GM23338 (cell line): Measurements from ENCODE around the gene CHAD. TPM values are rescaled to one million over a fixed set of nuclear protein-coding genes. Genes with fewer than 3 reads are reported as not detected.

Source experiments
- ATAC-seq: fragments of 200-7000 bp; cut with Tn5 transposase; 3 replicates; pipeline ENCODE4 v1.9.1; 2020
- DNase-seq: peaks from one replicate; pipeline ENCODE4 v3.0.0-alpha.2; 2015; ENCODE audit warnings: low spot score
- H2AFZ ChIP-seq: fragments of 200-600 bp; sonication (generic); 2 replicates; pipeline ENCODE4 v1.8.0; 2016; ENCODE audit warnings: antibody characterized with exemption, mild to moderate bottlenecking, moderate library complexity
- H3F3A ChIP-seq: fragments of 200-600 bp; sonication (generic); replicated peaks from 2 replicates; pipeline ENCODE4 v1.8.0; 2017; ENCODE audit warnings: antibody characterized with exemption, mixed run types, low read depth
- H3K27ac ChIP-seq: fragments of 200-600 bp; sonication (generic); 2 replicates; pipeline ENCODE4 v1.6.1; 2016; ENCODE audit warnings: low read depth
- H3K27me3 ChIP-seq: fragments of 200-600 bp; sonication (generic); 2 replicates; pipeline ENCODE4 v1.8.0; 2016; ENCODE audit warnings: mild to moderate bottlenecking, mixed run types, moderate library complexity; ENCODE audit not compliant: insufficient read depth
- H3K36me3 ChIP-seq: fragments of 200-600 bp; sonication (generic); 2 replicates; pipeline ENCODE4 v1.8.0; 2016; ENCODE audit warnings: mild to moderate bottlenecking; ENCODE audit not compliant: insufficient read depth
- H3K4me1 ChIP-seq: fragments of 200-600 bp; sonication (generic); 2 replicates; pipeline ENCODE4 v1.8.0; 2016; ENCODE audit warnings: mild to moderate bottlenecking, moderate library complexity; ENCODE audit not compliant: insufficient read depth
- H3K4me2 ChIP-seq: fragments of 200-600 bp; sonication (generic); 2 replicates; pipeline ENCODE4 v1.7.1; 2017; ENCODE audit warnings: mixed run types
- H3K4me3 ChIP-seq: fragments of 200-600 bp; sonication (generic); 2 replicates; pipeline ENCODE4 v1.6.1; 2016; ENCODE audit warnings: mixed run types
- H3K79me2 ChIP-seq: fragments of 200-600 bp; sonication (generic); replicated peaks from 2 replicates; pipeline ENCODE4 v1.8.0; 2017; ENCODE audit warnings: mild to moderate bottlenecking; ENCODE audit not compliant: insufficient read depth
- H3K9me2 ChIP-seq: fragments of 200-600 bp; sonication (generic); 2 replicates; pipeline ENCODE4 v1.8.0; 2017; ENCODE audit not compliant: insufficient read depth
- H4K20me1 ChIP-seq: fragments of 200-600 bp; sonication (generic); replicated peaks from 2 replicates; pipeline ENCODE4 v1.8.0; 2017; ENCODE audit warnings: mild to moderate bottlenecking; ENCODE audit not compliant: insufficient read depth
- H3K27ac Mint-ChIP-seq: 2 replicates; pipeline ENCODE4 v1.8.0; 2020; ENCODE audit warnings: inconsistent platforms, mild to moderate bottlenecking, moderate library complexity, mixed read lengths
- H3K27me3 Mint-ChIP-seq: 3 replicates; pipeline ENCODE4 v1.8.0; 2022; ENCODE audit warnings: low read depth, mild to moderate bottlenecking, moderate library complexity, mixed read lengths, inconsistent platforms; ENCODE audit not compliant: insufficient read depth, poor library complexity
- H3K36me3 Mint-ChIP-seq: 3 replicates; pipeline ENCODE4 v1.8.0; 2021; ENCODE audit warnings: low read depth, mild to moderate bottlenecking, inconsistent platforms, moderate library complexity, mixed read lengths
- H3K4me1 Mint-ChIP-seq: 3 replicates; pipeline ENCODE4 v1.8.0; 2020; ENCODE audit warnings: mild to moderate bottlenecking, inconsistent platforms, mixed read lengths
- H3K4me3 Mint-ChIP-seq: 3 replicates; pipeline ENCODE4 v1.8.0; 2021; ENCODE audit warnings: moderate library complexity, mild to moderate bottlenecking, inconsistent platforms, mixed read lengths
- H3K9me3 Mint-ChIP-seq: 3 replicates; pipeline ENCODE4 v1.8.0; 2020; ENCODE audit warnings: moderate library complexity, mild to moderate bottlenecking, inconsistent platforms, mixed read lengths
- CREB1 ChIP-seq: fragments of 250-450 bp; sonication (Bioruptor Pico); IDR thresholded peaks from 2 replicates; pipeline ENCODE4 v1.5.0; 2020; ENCODE audit warnings: low read depth, mild to moderate bottlenecking, moderate library complexity
- CTCF ChIP-seq, 2 experiments: fragments of 200-600 bp in 1 of 2; sonication (generic) in 1 of 2; conservative IDR thresholded peaks; 2 replicates each; pipeline versions ENCODE4 v1.5.1 to v1.6.1; 2016 to 2017; ENCODE audit warnings: antibody characterized with exemption in 2 of 2, low read depth in 2 of 2, mild to moderate bottlenecking in 2 of 2, moderate library complexity in 1 of 2
- EZH2 ChIP-seq: fragments of 200-600 bp; sonication (generic); IDR thresholded peaks from one replicate; pipeline ENCODE4 v1.8.0; 2017; ENCODE audit warnings: antibody characterized with exemption, mild to moderate bottlenecking, low read depth; ENCODE audit not compliant: unreplicated experiment
- EZH2phosphoT487 ChIP-seq: fragments of 200-600 bp; sonication (generic); IDR thresholded peaks from one replicate; pipeline ENCODE4 v1.8.1; 2018; ENCODE audit warnings: antibody characterized with exemption; ENCODE audit not compliant: unreplicated experiment
- JUNB ChIP-seq: IDR thresholded peaks from one replicate; pipeline ENCODE4 v1.6.1; 2016; ENCODE audit warnings: antibody characterized with exemption; ENCODE audit not compliant: unreplicated experiment
- NANOG ChIP-seq: IDR thresholded peaks from 2 replicates; pipeline ENCODE4 v1.6.1; 2016; ENCODE audit warnings: antibody characterized with exemption, borderline replicate concordance
- POLR2AphosphoS5 ChIP-seq: IDR thresholded peaks from 2 replicates; pipeline ENCODE4 v1.6.1; 2016; ENCODE audit warnings: antibody characterized with exemption, low read depth
- REST ChIP-seq: IDR thresholded peaks from one replicate; pipeline ENCODE4 v1.6.1; 2018; ENCODE audit warnings: antibody characterized with exemption; ENCODE audit not compliant: unreplicated experiment
- STAT1 ChIP-seq: IDR thresholded peaks from one replicate; pipeline ENCODE4 v1.6.1; 2016; ENCODE audit warnings: antibody characterized with exemption; ENCODE audit not compliant: unreplicated experiment
- ZNF114 ChIP-seq: fragments of 250-450 bp; sonication (Bioruptor Pico); IDR thresholded peaks from 2 replicates; pipeline ENCODE4 v1.5.0; 2020; ENCODE audit warnings: mild to moderate bottlenecking, moderate library complexity
- ZNF331 ChIP-seq: fragments of 250-450 bp; sonication (Bioruptor Pico); IDR thresholded peaks from 2 replicates; pipeline ENCODE4 v1.5.0; 2020; ENCODE audit warnings: low read depth, mild to moderate bottlenecking, moderate library complexity
- polyA plus RNA-seq: library from polyadenylated mRNA; unstranded; fragments of >200 nt; fragmentation: Nextera tagmentation; extraction: Ambion mirVana; gene quantifications from 2 replicates; pipeline ENCODE4 v1.2.1, GENCODE V29; 2016
- total RNA-seq: library from RNA; depleted of rRNA; stranded (reverse); fragments of >200 nt; shearing (Covaris generic); gene quantifications from 2 replicates; pipeline ENCODE4 v1.2.3, GENCODE V29; 2014
- TF ChIP-seq, protein P1 (sequence below): IDR thresholded peaks from 2 replicates; pipeline ENCODE4 v1.6.1; 2016; ENCODE audit warnings: antibody characterized with exemption

The CHAD gene
- total and polyA plus RNA-seq, 2 experiments from 2014 or later, result 0.18 TPM; not detected in 1

DNA sequence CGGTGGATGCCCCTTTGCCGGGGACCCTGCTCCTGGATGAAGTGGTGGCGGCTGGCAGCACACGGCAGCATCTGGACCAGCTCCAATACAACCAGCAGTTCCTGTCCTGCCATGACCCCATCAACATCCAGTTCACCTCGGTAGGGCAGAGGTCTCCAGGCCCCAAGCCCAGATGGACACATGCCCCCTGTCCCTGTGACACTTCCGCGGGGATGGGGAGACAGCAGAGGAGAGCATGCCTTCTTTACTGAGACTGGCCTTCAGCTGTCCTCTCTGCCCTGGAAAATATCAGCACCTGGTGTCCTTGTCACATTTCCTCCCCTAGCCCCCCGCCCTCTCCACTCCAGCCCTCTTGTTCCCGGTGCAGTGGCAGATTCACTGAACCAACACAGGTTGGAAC, 6.2 kb downstream of the CHAD start (continued):
- TF ChIP-seq REST (no peak), POLR2AphosphoS5 (no peak), EZH2phosphoT487 (no peak), STAT1 (no peak), NANOG (no peak), ZNF114 (no peak)

- Histone ChIP-seq H3K9me2 (no peaks in the 10 kb centered on the region), H3K36me3 (no peaks in the 10 kb centered on the region), H3K4me2 (no peak overlapping the region), H4K20me1 (no peaks in the 10 kb centered on the region), H3K79me2 (no peaks in the 10 kb centered on the region), H2AFZ (no peak overlapping the region), H3K27ac (no peak overlapping the region), H3K27me3 (no peaks in the 10 kb centered on the region), H3K4me3 (no peak overlapping the region), H3K4me1 (no peaks in the 10 kb centered on the region), H3F3A (no peaks in the 10 kb centered on the region)
- H3K4me3 Mint-ChIP-seq, result no peak overlapping the region
- H3K36me3 Mint-ChIP-seq, result no peaks in the 10 kb centered on the region; the same call in 2 of the 3 replicates
- H3K27me3 Mint-ChIP-seq, result peaks cover 2% of the 10 kb centered on the region
- DNase-seq (no peak), ATAC-seq (no peak)
- no peaks in the 10 kb centered on the region for H3K4me1 Mint-ChIP-seq
- no peak overlapping the region for H3K27ac Mint-ChIP-seq
- H3K9me3 Mint-ChIP-seq, result no peaks in the 10 kb centered on the region; the same call in 2 of the 3 replicates
- TF ChIP-seq JUNB (no peak), NANOG (no peak), CREB1 (no peak), EZH2 (no peak), CTCF (conservative IDR thresholded peaks at IDR 0.05; ENCODE audit: low read depth in 2 of 2) (no peak), REST (no peak), STAT1 (no peak), ZNF114 (no peak), ZNF331 (CRISPR knock-in tag) (no peak), EZH2phosphoT487 (no peak)
- TF ChIP-seq, protein P1, sequence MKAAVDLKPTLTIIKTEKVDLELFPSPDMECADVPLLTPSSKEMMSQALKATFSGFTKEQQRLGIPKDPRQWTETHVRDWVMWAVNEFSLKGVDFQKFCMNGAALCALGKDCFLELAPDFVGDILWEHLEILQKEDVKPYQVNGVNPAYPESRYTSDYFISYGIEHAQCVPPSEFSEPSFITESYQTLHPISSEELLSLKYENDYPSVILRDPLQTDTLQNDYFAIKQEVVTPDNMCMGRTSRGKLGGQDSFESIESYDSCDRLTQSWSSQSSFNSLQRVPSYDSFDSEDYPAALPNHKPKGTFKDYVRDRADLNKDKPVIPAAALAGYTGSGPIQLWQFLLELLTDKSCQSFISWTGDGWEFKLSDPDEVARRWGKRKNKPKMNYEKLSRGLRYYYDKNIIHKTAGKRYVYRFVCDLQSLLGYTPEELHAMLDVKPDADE, result no peak
Measured at GRCh38 chr17:50461550-50462132, 7.0 kb downstream of the CHAD start.
